Measurements from ENCODE around the gene RCAN2.
A peak's percentile ranks its signal among the peaks of the same experiment; 100 is the strongest.

The RCAN2 gene

GRCh38 chr6:46331461-46331860 is 159.8 kb downstream of the RCAN2 start:
- DNase-seq: no peak

GRCh38 chr6:46329568-46329967 is 161.7 kb downstream of the RCAN2 start:
- peak in 1 of 2 experiments; percentile 58 for DNase-seq

- no peak for DNase-seq
Measured at GRCh38 chr6:46327779-46328178, 163.5 kb downstream of the RCAN2 start.

GRCh38 chr6:46325561-46326530 is 165.4 kb downstream of the RCAN2 start:
- DNase-seq: peak; percentile 53 to 83

GRCh38 chr6:46324706-46325105 is 166.5 kb downstream of the RCAN2 start:
- DNase-seq: peak in 1 of 2 experiments; percentile 5

- no peak for DNase-seq
Measured at GRCh38 chr6:46323966-46324622, 167.2 kb downstream of the RCAN2 start.

GRCh38 chr6:46323312-46323965 is 167.8 kb downstream of the RCAN2 start:
- no peak for DNase-seq

- no peak for DNase-seq
Measured at GRCh38 chr6:46320505-46320904, 170.7 kb downstream of the RCAN2 start.

- DNase-seq: no peak
Measured at GRCh38 chr6:46315589-46315988, 175.7 kb downstream of the RCAN2 start.

GRCh38 chr6:46312654-46313053 is 178.6 kb downstream of the RCAN2 start:
- DNase-seq: no peak

- DNase-seq: no peak
Measured at GRCh38 chr6:46310196-46310595, 181.1 kb downstream of the RCAN2 start.

- no peak for DNase-seq
Measured at GRCh38 chr6:46306431-46306830, 184.8 kb downstream of the RCAN2 start.

- DNase-seq: peak in 1 of 2 experiments; percentile 32
Measured at GRCh38 chr6:46305833-46306232, 185.4 kb downstream of the RCAN2 start.

- no peak for DNase-seq
Measured at GRCh38 chr6:46305236-46305635, 186.0 kb downstream of the RCAN2 start.

GRCh38 chr6:46302816-46303215 is 188.4 kb downstream of the RCAN2 start:
- no peak for DNase-seq

- DNase-seq: no peak
Measured at GRCh38 chr6:46302176-46302575, 189.1 kb downstream of the RCAN2 start.

GRCh38 chr6:46299253-46299652 is 192.0 kb downstream of the RCAN2 start:
- no peak for DNase-seq

- no peak for DNase-seq
Measured at GRCh38 chr6:46296586-46296985, 194.7 kb downstream of the RCAN2 start.

GRCh38 chr6:46293641-46294316 is 197.5 kb downstream of the RCAN2 start:
- no peak for DNase-seq

GRCh38 chr6:46291880-46292279 is 199.4 kb downstream of the RCAN2 start:
- no peak for DNase-seq

GRCh38 chr6:46291275-46291633 is 200.0 kb downstream of the RCAN2 start:
- DNase-seq: no peak

GRCh38 chr6:46290421-46291274 is 200.6 kb downstream of the RCAN2 start:
- no peak for DNase-seq

Data from NCI-H2081 (cell line).